Stimulated activated CD4-positive, alpha-beta T cell treated with anti-CD3 and anti-CD28 coated beads, TNF-alpha, amount 100 ng/mL, for 24 hours (primary cell): ENCODE results near the gene FCRLB.
A peak's percentile ranks its signal among the peaks of the same experiment; 100 is the strongest.
"Not testable (repeated sequence)": the region's sequence is repeated elsewhere in the genome, so short reads cannot be mapped to it uniquely, and the experiment has no call there.

ENCODE experiments used
- DNase-seq, 3 experiments: peaks; one replicate each; pipeline ENCODE4 v3.0.0-alpha.2; 2020; ENCODE audit warnings: low read depth in 3 of 3

FCRLB gene

GRCh38 chr1:161740921-161741320 lies 19.6 kb downstream of the FCRLB start:
- DNase-seq: no peak

- DNase-seq: no peak
Observed at GRCh38 chr1:161743231-161743630, 21.9 kb downstream of the FCRLB start.

- no peak for DNase-seq
Observed at GRCh38 chr1:161747801-161748200, 26.5 kb downstream of the FCRLB start.

DNA sequence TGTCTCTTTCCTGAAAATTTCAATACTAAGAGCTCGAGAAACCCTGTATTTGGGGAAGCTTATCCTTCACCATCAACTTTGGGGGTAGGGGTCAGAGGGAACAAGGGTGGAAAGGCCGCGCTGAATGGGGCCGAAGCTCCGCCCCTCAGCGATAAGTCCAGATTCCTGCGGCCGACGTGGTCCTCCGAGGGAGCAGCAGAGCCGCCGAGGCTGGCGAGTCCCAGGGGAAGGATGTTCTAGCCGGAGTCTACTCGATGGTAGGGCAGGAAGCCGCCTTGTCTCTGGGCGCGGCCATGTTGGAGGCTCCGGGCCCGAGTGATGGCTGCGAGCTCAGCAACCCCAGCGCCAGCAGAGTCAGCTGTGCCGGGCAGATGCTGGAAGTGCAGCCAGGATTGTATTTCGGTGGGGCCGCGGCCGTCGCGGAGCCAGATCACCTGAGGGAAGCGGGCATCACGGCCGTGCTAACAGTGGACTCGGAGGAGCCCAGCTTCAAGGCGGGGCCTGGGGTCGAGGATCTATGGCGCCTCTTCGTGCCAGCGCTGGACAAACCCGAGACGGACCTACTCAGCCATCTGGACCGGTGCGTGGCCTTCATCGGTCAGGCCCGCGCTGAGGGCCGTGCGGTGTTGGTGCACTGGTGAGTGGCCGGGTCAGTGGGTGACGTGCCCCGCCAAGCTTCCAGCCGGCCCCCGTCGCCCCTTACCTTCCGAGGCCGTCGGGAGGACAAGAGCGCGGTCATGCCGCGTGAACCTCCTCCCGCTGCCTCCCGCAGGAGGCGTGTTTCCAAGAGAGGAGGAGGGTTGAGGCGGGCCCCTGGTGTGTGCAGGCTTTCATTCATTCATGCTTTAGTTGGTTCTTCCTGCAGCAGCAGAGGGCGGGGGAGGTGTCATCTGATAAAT lies 28.4 kb downstream of the FCRLB start, which contains the start of gene DUSP12:
DUSP12 (plus strand) TSS at position 278 of the 899 bp plus-strand sequence; CDS start at position 294, 16 bp downstream.
- DNase-seq: peak; percentile 79 to 86 (median 79)

DNA sequence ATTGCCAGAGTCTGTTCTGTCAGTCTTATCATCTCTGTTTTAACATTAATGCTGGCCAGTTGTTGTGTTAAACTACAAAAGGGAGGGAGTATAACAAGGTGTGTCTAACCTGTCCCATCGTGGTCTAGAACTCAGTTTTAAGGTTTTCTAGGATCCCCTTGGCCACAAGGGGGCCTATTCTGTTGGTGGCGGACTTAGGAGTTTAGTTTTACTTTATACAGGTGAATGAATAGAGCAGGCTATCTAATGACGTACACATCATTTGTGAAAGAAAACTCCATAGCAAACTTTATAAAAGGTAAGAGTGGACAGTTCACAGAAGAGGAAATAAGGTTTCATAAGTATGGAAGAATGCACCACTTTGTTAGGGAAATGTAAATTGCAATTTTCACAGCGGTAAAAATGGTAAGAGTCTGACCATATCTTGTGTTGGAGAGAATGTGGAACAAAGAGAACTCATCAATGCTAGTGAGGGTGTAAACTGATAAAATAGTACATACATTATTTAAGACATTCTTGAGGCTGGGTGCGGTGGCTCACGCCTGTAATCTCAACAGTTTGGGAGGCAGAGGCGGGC lies 42.3 kb downstream of the FCRLB start:
- peak in 1 of 3 experiments; percentile 28 for DNase-seq

GRCh38 chr1:161766102-161766981 lies 45.0 kb downstream of the FCRLB start, which contains the start of gene ATF6:
TSS of gene ATF6 (plus strand) at chr1:161766320. CDS start at chr1:161766361, 41 bp downstream.
- peak; percentile 59 to 76 (median 70) for DNase-seq

- DNase-seq: no peak
Observed at GRCh38 chr1:161768461-161768860, 47.1 kb downstream of the FCRLB start.

DNA sequence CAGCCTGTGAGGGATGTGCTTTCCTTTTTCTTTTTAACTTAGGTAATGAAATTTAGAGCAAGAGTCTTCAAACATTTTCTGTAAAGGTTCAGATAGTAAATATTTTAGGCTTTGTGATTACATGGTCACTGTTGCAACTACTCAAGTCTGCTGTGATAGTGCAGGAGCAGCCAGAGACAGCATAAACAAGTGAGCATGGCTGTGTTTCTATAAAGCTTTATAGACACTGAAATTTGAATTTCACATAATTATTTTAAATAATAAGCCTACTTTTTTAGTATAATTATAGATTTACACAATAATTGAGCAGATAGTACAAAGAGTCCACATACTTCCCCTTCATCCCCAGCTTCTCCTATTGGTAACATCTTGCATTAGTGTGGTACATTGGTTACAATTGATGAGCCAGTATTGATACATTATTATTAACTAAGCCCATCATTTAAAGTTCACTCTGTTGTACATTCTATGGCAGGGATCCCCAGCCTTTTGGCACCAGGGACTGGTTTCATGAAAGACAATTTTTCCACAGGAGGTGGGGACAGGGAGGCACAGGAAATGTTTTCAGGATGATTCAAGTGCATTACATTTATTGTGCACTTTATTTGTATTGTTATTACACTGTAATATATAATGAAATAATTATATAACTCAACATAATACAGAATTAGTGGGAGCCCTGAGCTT lies 47.8 kb downstream of the FCRLB start:
- no peak for DNase-seq

- DNase-seq: not testable (repeated sequence)
Observed at GRCh38 chr1:161769673-161770045, 48.3 kb downstream of the FCRLB start.

DNA sequence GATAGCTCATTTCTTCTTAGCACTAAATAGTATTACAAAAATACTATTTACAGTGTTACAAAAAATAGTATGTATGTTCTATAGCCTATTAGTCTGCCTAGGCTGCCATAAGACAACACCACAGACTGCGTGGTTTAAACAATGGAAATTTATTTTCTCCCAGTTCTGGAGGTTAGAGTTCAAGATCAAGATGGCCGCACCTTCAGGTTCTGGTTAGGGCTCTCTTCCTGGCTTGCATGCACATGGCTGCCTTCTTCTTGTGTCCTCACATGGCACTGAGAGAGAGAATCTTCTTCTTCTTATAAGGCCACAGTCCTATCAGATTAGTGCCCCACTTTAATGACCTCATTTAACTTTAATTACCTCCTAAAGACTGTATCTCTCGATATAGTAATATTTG lies 48.9 kb downstream of the FCRLB start:
- DNase-seq: no peak

DNA sequence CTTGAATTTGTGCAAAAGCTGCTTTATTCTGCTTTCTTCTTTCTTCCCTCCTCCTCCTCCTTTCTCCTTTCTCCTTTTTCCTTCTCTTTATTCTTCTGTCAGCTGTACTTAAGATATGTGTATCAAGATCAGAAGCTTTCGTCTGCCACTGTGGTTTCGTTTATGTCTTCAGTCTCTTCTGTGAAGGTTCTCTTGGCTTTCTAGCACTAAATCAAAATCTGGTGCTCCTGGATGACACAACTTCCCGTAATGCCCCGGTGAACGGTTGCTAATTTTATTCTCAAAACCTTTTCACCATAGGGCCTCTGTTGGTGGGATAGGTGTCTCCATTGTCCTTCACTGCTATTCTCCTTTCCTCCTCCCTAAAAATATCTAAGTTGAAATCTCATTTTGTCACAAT lies 49.8 kb downstream of the FCRLB start:
- DNase-seq: no peak

DNA sequence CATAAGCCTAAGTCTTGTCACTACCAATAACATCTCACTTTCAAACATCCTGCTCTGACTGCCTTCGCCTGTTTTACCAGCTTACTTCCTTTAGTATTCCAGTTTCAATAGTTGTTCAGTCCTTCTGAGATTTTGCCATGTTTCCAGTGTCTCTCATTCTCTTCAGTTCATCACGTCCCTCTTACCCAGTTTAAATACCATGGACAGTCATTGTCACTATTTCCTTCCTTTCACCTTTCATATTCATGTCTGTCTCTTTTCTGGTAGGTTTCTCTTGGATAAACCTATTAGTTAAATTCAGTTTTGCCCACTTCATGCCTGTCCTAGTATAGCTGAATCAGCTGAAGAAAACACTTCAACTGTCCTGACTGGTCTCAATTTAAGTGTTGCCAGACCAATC lies 50.6 kb downstream of the FCRLB start:
- DNase-seq: no peak

GRCh38 chr1:161772397-161772796 lies 51.1 kb downstream of the FCRLB start:
- no peak for DNase-seq

DNA sequence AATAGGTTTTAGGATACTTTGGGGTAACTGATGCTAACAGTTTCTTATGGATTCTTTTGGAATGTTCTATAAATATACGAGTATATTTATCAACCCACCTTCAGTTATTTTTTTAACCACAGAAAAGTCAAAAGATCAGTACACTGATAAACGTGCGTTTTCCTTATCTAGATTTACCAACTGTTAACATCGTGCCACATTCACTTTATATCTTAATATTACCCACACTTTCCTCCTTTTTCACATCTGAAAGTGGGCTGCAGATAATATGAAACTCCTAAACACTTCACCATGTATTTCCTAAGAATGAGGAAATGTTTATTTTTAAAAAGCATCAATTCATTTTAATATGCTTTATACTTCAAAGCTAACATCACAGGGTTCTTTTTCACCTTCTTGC lies 52.4 kb downstream of the FCRLB start:
- DNase-seq: no peak

DNA sequence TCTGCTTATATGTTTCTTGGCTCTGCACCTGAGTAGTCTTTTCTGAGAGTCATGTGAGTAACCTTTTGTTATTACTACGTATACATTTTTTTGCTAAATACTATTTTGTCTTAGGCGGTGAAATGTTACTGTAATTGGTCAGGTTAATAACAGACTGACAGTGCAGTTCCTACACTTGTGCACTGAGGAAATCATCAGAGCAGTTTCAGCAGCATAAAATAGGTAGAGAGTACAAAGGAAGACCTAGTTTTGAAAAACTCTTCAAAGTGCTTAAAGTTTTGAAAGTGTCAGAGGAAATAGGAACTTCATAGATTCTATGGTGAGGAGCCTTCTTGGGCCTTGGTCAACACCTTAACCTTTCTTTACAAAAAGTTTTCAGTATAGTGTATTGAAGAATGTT lies 55.9 kb downstream of the FCRLB start:
- DNase-seq: no peak
